Retina (tissue), 1 donor: ENCODE data around the gene LAMTOR1.

Experiments
- DNase-seq: peaks from one replicate; pipeline ENCODE4 v3.0.0-alpha.2; 2016

The LAMTOR1 gene

GRCh38 chr11:72080326-72081183 lies 22.5 kb downstream of the LAMTOR1 start, which contains the start of the genes LRRC51 and NUMA1:
TSS of gene LRRC51 (plus strand) at chr11:72080850. CDS start at chr11:72089084, 8,234 bp downstream.
TSS of gene NUMA1 (minus strand) at chr11:72080542. CDS start at chr11:72035943, 44,599 bp downstream.
- DNase-seq = peak; percentile 98

- DNase-seq = peak; percentile 31
These were observed 23.2 kb downstream of the LAMTOR1 start for GRCh38 chr11:72079819-72080325.

- no peak for DNase-seq
These were observed 24.6 kb downstream of the LAMTOR1 start for GRCh38 chr11:72078477-72078876.

- no peak for DNase-seq
These were observed 27.3 kb downstream of the LAMTOR1 start for GRCh38 chr11:72075756-72076155.

GRCh38 chr11:72075109-72075508 lies 28.0 kb downstream of the LAMTOR1 start:
- DNase-seq = no peak

- DNase-seq = no peak
These were observed 30.7 kb downstream of the LAMTOR1 start for GRCh38 chr11:72072348-72072747.

- no peak for DNase-seq
These were observed 32.6 kb downstream of the LAMTOR1 start for GRCh38 chr11:72070491-72070890.

GRCh38 chr11:72069787-72070251 lies 33.3 kb downstream of the LAMTOR1 start:
- no peak for DNase-seq

GRCh38 chr11:72069200-72069599 lies 33.9 kb downstream of the LAMTOR1 start:
- no peak for DNase-seq

GRCh38 chr11:72067676-72068075 lies 35.4 kb downstream of the LAMTOR1 start:
- DNase-seq = no peak

GRCh38 chr11:72067266-72067665 lies 35.8 kb downstream of the LAMTOR1 start:
- no peak for DNase-seq

GRCh38 chr11:72066855-72067254 lies 36.2 kb downstream of the LAMTOR1 start:
- no peak for DNase-seq

- DNase-seq = no peak
These were observed 41.2 kb downstream of the LAMTOR1 start for GRCh38 chr11:72061739-72062396.

- no peak for DNase-seq
These were observed 44.6 kb downstream of the LAMTOR1 start for GRCh38 chr11:72058416-72059034.

- DNase-seq = peak; percentile 60
These were observed 54.2 kb downstream of the LAMTOR1 start for GRCh38 chr11:72048766-72049460.
